Epithelial cell of esophagus (primary cell): ENCODE measurements around the gene FUT9.

ENCODE experiments used
- DNase-seq: peaks from one replicate; pipeline ENCODE4 v3.0.0; 2010; ENCODE audit warnings: low read depth
- H3K4me3 ChIP-seq: 2 replicates; pipeline ENCODE4 v1.5.1; 2011; ENCODE audit warnings: mild to moderate bottlenecking, low read length, control low read depth
- TF ChIP-seq, protein P1 (sequence below): IDR thresholded peaks from 2 replicates; pipeline ENCODE4 v1.5.1; 2011; ENCODE audit warnings: low read depth, mild to moderate bottlenecking, low read length, control low read depth, inconsistent platforms; ENCODE audit not compliant: insufficient read depth; ENCODE audit errors: missing control alignments

FUT9 gene

GRCh38 chr6:96186516-96187195 lies 170.9 kb downstream of the FUT9 start:
- H3K4me3 ChIP-seq, result no peak overlapping the region
- TF ChIP-seq, protein P1, sequence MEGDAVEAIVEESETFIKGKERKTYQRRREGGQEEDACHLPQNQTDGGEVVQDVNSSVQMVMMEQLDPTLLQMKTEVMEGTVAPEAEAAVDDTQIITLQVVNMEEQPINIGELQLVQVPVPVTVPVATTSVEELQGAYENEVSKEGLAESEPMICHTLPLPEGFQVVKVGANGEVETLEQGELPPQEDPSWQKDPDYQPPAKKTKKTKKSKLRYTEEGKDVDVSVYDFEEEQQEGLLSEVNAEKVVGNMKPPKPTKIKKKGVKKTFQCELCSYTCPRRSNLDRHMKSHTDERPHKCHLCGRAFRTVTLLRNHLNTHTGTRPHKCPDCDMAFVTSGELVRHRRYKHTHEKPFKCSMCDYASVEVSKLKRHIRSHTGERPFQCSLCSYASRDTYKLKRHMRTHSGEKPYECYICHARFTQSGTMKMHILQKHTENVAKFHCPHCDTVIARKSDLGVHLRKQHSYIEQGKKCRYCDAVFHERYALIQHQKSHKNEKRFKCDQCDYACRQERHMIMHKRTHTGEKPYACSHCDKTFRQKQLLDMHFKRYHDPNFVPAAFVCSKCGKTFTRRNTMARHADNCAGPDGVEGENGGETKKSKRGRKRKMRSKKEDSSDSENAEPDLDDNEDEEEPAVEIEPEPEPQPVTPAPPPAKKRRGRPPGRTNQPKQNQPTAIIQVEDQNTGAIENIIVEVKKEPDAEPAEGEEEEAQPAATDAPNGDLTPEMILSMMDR, result no peak
- DNase-seq, result peak; percentile 13

DNA sequence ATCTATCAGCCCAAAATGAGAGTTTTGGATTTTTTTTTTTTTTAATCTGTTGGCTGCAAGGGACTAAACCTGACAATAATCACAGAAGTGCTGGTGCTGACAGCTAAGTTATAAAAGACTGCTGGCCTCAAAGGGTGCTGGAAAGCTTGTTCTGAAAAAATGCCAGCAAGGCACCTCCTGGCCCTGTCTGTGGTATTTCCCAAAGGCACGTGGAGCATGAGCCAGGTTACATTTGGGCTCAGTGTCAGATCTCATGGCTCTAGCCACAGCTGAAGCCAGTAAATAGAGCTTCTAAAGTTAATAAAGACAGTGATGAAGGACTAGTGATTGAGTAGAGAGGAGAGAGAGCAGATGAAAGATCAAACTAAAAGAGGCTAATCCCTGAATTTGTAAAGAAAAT lies 178.9 kb downstream of the FUT9 start:
- no peak overlapping the region for H3K4me3 ChIP-seq
- TF ChIP-seq, protein P1, result no peak
- no peak for DNase-seq

- H3K4me3 ChIP-seq, result no peak overlapping the region
- no peak for DNase-seq
- TF ChIP-seq, protein P1, result no peak
Observed at GRCh38 chr6:96195272-96195671, 179.5 kb downstream of the FUT9 start.

- TF ChIP-seq, protein P1, result no peak
- no peak overlapping the region for H3K4me3 ChIP-seq
- DNase-seq, result peak; percentile 11
Observed at GRCh38 chr6:96196633-96197032, 180.9 kb downstream of the FUT9 start.

DNA sequence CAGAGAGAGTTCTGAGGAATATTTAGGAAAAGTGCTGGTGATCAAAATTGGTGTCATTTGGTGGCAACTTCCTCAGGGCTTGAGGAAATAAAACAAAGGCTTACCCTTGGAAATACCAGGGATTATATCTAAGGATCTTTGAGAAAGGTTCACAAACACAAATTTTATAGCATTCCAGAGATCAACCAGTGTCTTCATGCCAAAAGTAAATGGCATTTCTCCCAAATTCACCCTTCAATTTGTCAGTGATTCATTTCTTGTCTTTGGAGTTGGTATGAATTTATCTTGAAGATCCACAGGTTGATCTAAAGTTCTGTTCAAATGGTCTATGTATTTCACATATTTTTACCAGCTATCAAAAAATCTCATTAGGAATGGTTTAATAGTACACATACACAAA lies 181.5 kb downstream of the FUT9 start:
- H3K4me3 ChIP-seq, result no peak overlapping the region
- no peak for DNase-seq
- TF ChIP-seq, protein P1, result no peak

DNA sequence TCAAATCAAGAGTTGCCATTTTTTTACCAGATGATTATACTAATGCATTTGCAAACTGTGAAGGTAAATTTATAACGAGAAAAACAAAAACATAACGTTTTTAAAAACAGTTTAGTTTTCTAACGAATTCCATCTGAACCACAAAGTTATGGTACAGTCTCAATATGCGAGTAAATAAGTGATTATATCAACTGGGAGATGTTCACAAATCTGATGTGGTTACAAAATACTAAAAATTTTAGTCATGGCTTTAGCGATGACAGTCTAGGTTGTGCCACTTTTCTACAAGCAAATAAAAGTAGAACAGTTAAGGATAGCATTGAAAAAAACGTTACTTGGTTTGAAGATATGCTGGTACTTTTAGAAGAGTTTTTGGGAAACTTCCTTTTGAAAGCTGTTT lies 186.8 kb downstream of the FUT9 start:
- no peak for DNase-seq
- TF ChIP-seq, protein P1, result no peak
- H3K4me3 ChIP-seq, result no peak overlapping the region

GRCh38 chr6:96211341-96211740 lies 195.6 kb downstream of the FUT9 start:
- H3K4me3 ChIP-seq, result no peak overlapping the region
- no peak for DNase-seq
- TF ChIP-seq, protein P1, result no peak
